ENCODE data around the gene ANK3.

ANK3 gene

GRCh38 chr10:60209874-60210570, 179.7 kb downstream of the ANK3 start:
- DNase-seq = no peak

DNA sequence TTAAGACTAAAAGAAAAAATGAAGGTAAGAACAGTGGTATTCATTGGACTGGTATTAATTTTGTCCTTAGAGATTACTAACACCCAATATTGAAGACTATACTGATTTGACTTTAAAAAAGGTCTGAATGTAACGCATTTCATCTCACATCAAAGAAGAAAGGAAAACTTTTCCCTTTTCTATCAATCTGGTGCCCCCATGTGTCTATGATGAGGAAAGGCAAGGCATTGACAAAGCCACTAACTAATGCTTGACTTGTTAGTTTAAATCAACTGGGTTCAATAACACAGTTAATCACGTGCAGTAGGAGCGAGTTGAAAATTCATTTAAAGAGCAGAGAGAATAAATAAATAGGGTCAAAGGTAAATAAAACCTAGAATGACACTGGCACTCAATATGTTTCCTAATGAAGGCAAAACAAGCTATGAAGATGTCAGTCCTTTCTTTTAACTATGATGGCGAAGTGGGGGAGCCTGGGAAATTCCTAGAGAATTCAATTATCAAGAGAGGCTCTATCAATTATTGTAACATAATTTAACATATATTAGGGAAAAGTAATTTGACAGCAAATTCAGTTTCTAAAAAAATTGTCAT, 180.9 kb downstream of the ANK3 start:
- DNase-seq = no peak

DNA sequence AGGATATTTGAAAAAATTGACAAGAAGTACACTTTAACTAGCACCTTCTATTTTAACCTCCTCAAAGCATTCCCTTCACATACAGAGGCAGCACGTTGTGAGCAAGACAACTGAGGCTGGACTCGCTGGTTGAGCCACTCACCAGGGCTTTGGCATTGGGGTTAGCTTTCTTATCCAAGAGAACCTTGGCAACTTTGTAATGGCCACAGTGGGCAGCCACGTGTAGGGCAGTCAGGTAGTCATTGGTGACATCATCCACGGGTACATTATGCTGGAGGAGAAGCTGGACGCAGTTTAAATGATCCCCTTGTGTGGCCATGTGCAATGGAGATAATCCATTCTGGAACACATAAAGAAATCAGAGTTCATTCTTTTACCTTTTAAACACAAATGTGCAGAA, 181.8 kb downstream of the ANK3 start:
- DNase-seq = no peak

DNA sequence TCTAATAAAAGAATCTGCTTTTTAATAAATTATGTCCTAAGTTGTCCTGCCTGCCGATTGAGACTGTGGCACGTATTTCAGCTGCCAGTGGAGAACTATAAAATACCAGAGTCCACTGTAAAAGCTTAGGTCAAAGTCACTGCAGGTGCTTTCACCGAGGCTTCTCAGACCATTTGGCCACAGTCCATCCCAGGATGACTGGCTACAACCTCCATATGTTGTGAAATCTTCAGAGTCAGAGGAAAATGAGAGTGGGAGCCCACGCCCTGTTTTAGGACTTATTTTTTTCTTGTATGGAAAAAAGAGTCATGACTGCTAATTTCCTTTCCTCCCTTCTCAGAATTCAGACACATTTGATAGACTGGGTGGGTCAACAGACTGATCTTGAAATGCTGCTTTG, 182.9 kb downstream of the ANK3 start:
- no peak for DNase-seq

DNA sequence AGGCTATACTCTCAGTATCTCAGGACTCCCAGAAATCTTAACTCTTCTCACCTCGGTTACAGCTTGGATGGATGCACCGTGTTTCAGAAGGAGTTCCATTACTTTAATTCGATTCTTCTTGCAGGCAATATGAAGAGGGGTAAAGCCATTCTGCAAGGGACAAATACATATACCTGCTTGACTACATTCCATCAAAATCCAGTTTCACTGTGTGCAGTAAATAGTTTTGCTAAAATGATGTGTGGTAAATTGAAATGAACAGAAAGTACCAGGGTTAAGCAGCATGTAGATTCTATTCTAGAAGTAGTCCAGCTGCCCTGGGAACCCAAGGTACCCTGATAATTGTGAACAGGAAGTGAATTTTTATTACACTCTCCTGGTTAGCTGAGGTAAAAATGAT, 183.9 kb downstream of the ANK3 start:
- DNase-seq = no peak

GRCh38 chr10:60203993-60204618, 185.6 kb downstream of the ANK3 start:
- no peak for DNase-seq

GRCh38 chr10:60200682-60201053, 189.0 kb downstream of the ANK3 start:
- no peak for DNase-seq

GRCh38 chr10:60200012-60200681, 189.5 kb downstream of the ANK3 start:
- no peak for DNase-seq

DNA sequence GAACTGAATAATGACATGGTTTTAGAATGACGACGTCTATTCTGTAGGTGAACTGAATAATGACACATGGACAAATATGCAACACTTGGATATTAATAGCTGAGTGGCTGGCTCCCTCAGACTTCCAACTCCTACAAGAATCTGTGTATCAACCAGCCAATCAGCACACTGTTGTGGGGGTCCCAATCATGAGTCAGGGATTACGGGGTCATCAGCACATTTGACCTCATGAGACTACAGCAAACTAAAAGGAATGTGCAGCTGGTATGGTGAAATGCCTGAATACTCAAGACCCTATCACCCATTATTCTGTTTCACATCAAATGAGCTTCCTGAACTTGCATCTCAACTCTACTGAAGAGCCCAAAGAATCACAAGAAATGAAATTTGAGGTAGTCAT, 192.5 kb downstream of the ANK3 start:
- no peak for DNase-seq

- no peak for DNase-seq
Measured at GRCh38 chr10:60194421-60194820, 195.3 kb downstream of the ANK3 start.

GRCh38 chr10:60192946-60193345, 196.7 kb downstream of the ANK3 start:
- DNase-seq = no peak

DNA sequence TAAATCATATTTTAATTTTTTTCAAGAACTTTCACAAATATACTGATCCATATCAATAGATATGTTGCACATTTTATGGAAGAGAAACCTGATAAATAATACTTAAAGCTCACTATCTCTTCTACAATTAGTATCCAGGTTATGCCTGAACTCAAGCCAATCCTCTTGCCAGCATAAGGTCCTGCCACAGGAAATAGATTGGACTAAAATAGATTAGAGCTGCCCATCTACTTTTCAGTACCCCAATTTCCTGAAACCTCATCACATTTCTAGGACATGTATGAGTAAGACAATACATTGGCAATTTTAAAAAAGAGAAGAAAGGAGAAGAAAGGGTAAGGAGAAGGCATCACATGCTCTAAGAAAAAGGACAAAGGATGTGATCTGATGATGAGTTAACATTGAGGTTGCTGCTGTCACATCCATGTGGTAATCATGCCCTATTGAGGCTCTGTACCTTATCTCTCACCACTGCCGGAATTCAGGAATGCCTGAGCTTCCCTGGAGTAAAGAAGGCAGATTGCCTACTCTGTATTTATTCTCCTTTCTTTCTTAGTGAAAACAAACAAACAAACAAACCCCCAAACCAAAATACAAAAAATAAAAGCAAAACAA, 199.7 kb downstream of the ANK3 start:
- no peak for DNase-seq

GRCh38 chr10:60188548-60188947, 201.1 kb downstream of the ANK3 start:
- no peak for DNase-seq

- DNase-seq = no peak
Measured at GRCh38 chr10:60187691-60188090, 202.0 kb downstream of the ANK3 start.

DNA sequence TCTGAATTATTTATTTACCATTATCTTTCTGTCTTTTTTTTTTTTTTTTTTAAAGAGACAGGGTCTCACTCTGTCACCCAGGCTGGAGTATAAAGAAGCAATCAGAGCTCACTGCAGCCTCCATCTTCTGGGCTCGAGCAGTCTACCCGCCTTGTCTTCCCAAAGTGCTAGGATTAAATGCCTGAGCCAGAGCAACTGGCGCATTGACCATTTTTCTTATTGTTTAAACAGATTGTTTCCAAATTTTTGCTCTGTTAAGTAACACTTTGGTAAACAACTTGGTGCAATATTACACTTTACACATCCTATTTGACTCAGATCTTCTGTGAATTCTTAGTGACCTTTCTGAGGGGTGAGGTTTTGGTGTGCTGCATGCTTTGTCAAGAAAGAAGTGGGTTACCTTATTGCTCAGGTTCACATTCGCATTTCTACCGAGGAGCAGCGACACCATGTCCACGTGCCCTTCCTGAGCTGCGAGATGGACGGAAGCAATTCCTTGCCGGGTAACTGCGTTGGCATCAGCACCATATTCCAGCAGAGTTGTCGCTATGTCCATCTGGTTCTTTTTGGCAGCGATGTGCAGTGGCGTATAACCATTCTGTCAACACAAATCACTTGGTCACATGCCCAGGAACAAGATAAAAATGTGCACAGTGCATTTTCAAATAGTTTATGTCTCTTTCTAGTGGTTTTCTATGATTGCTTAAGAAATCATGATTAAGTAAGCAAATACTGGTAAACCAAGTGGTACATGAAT, 203.2 kb downstream of the ANK3 start:
- DNase-seq = no peak

DNA sequence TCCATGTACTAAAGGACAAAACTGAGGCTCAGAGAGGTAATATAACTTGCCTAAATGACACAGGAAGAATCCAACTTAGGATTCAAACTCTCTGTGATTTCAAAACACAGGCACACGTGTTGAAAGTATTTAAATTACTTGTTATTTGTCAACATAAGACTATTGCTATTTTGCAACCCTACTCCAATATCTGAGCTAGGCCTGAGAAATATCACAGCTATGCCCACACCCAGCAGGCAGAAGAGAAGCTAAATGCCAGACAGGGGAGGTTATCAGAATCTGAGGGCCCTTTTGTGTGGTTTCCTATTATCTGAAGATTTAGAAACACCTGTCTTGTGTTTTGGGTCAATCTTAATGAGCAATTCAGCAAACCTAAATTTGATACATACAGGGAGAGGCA, 204.3 kb downstream of the ANK3 start:
- DNase-seq = no peak

DNA sequence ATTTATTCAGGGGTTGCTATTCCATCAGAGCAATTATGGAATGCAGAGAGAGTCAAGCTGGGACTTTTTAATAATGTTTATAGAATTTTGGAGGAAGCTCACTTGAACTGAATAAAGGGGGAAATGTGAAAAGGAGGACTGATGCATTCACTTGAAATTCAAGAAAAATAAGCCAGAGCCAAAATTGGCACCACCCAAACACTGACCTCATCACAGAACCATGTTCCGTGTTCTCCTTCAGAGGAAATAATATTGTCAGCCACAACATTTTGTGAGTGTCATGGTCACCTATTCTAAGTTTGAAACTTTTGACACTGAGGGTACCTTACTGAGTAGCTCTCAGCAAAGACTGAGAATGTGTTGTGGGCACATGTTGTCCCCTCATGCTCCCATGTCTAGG, 207.0 kb downstream of the ANK3 start:
- DNase-seq = no peak

GRCh38 chr10:60176925-60177324, 212.8 kb downstream of the ANK3 start:
- no peak for DNase-seq

- DNase-seq = no peak
Measured at GRCh38 chr10:60175441-60175971, 214.2 kb downstream of the ANK3 start.

DNA sequence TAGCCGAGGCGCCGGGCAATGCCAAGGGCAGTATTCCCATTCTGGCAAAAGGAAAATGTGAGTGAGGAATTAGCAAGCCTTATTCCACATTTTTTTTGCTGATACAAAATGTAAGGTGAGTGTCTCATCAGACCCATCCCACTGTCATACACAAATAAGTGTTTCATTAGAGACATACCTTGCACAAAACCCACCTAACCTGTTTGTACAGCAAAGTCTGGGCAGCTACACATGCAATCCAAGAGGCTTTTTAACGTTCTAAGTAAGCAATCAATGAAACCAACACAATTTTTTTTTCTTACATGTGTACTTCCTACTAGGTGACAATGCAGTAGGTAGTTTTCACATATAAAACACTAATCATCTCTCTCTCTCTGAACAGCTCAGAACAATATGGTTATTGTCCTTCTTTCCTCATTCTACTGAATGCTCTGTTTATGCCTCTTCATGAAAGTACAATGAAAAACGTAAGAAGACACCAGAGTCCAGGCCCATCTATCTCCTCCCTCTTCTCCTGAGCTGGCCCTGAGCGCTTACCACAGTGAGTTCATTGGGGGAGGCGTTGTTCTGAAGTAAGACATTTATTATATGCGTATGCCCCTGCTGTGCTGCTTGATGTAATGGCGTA, 217.2 kb downstream of the ANK3 start:
- DNase-seq = no peak

DNA sequence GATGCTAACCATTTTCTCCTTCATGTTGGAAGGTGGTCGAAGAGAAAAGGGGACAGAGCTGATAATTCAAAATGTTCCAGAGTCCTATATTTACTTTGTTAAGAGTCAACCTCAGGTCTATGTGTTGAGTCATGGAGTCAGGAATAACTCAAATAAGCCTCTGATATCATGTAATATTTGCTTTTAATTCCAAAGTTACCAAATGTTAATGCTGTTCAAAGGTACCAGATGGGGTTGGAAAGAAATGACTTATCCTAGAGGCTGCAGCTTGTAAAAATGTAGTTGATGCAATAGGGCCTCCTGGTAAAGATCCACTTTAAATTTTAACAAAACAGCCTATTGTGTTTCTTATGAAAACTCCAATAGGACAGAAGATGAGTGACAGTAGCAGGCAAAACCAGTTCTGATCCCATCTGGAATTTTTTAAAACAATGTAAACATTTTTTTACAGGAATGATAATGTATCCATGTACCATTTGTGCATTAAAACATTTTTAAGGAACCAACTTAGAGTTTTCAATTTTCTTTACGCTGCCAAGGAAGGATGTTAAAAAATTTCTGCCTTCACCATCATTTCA, 218.2 kb downstream of the ANK3 start:
- no peak for DNase-seq

GRCh38 chr10:60170250-60170649, 219.4 kb downstream of the ANK3 start:
- no peak for DNase-seq
